Activated T-cell treated with anti-CD3 and anti-CD28 coated beads, Interleukin-2, amount 50 U/mL, for 24 hours (primary cell): Measurements from ENCODE around the gene EPB41L2.
"Not testable (repeated sequence)": the region's sequence is repeated elsewhere in the genome, so short reads cannot be mapped to it uniquely, and the experiment has no call there.

Source experiments
- DNase-seq: peaks from one replicate; pipeline ENCODE4 v3.0.0-alpha.2; 2020
- H3K27ac Mint-ChIP-seq: 2 replicates; pipeline ENCODE4 v1.8.0; 2020; ENCODE audit warnings: mild to moderate bottlenecking, mixed read lengths
- H3K27me3 Mint-ChIP-seq: 2 replicates; pipeline ENCODE4 v1.8.0; 2020; ENCODE audit warnings: mixed read lengths
- H3K36me3 Mint-ChIP-seq: 2 replicates; pipeline ENCODE4 v1.8.0; 2020; ENCODE audit warnings: low read depth, mixed read lengths
- H3K4me1 Mint-ChIP-seq: 2 replicates; pipeline ENCODE4 v1.8.0; 2020; ENCODE audit warnings: low read depth, mixed read lengths
- H3K4me3 Mint-ChIP-seq: 2 replicates; pipeline ENCODE4 v1.8.0; 2020; ENCODE audit warnings: mild to moderate bottlenecking, moderate library complexity, mixed read lengths
- H3K9me3 Mint-ChIP-seq: 2 replicates; pipeline ENCODE4 v1.8.0; 2020; ENCODE audit warnings: mixed read lengths

EPB41L2 gene

DNA sequence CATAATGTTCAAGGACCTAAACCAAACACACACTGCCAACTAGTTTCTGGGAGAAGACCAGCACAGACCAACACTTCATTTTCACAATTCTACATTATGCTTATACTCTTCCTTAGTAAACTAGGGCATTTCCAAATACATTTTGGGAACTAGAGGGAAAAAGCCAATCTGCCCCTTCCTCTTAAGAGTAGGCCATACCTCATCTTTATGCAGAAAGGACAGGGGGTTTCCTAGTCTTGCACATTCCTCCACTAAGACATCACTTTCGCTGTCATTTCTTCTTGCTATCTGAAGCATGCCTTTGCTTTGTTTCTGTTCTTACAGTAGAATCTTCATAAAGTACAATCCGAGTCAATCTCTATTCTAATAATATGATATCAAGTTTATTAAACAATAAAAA lies 130.1 kb downstream of the EPB41L2 start:
- no peak for DNase-seq
- H3K36me3 Mint-ChIP-seq: no peaks in the 10 kb centered on the region
- no peak overlapping the region for H3K27ac Mint-ChIP-seq
- no peaks in the 10 kb centered on the region for H3K27me3 Mint-ChIP-seq
- no peak overlapping the region for H3K4me3 Mint-ChIP-seq
- no peaks in the 10 kb centered on the region for H3K9me3 Mint-ChIP-seq
- H3K4me1 Mint-ChIP-seq: no peaks in the 10 kb centered on the region

DNA sequence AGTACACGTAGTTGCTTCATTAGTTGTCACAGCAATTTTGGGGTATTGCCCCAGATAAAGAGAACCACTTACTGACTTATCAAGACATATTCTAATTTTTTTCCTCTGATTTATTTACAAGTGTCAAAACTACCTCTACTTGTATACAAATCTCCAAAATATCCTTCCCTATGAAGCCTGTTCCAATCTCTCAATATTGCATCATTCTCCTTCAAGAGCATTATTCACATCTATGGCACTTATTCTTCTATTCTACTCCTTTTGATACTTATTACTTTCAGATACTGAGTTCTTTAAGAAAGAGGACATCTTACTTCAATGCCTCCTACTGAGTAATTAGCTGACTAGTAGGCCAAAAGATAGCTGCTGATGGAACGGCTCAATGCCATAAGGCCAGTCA lies 130.6 kb downstream of the EPB41L2 start:
- H3K4me3 Mint-ChIP-seq: no peak overlapping the region
- H3K36me3 Mint-ChIP-seq: no peaks in the 10 kb centered on the region

DNA sequence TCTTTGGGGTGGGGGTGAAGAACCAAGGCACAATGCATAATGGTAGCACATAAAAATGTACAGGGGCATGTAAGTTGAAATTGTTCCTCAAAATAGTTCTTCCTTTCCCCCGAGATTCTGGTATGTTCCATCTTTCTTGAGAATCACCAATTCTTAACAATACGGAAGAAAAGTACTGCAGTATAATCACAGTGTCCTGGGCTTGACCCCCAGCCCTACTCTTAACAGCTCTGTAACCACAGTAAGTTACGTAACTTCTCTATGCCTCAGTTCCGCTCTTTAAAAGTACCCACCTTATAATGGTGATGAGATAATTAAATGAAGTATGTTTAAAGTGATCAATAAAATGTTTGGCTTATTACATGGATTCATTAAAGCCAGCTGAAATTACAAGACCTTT lies 131.4 kb downstream of the EPB41L2 start:
- no peaks in the 10 kb centered on the region for H3K9me3 Mint-ChIP-seq
- no peaks in the 10 kb centered on the region for H3K4me1 Mint-ChIP-seq
- no peak overlapping the region for H3K27ac Mint-ChIP-seq
- DNase-seq: no peak
- H3K27me3 Mint-ChIP-seq: no peaks in the 10 kb centered on the region
- H3K36me3 Mint-ChIP-seq: no peaks in the 10 kb centered on the region
- H3K4me3 Mint-ChIP-seq: no peak overlapping the region

More for the DNA sequence above, 130.6 kb downstream of the EPB41L2 start:
- Mint-ChIP-seq H3K9me3 (no peaks in the 10 kb centered on the region), H3K4me1 (no peaks in the 10 kb centered on the region), H3K27me3 (no peaks in the 10 kb centered on the region), H3K27ac (no peak overlapping the region)
- no peak for DNase-seq

DNA sequence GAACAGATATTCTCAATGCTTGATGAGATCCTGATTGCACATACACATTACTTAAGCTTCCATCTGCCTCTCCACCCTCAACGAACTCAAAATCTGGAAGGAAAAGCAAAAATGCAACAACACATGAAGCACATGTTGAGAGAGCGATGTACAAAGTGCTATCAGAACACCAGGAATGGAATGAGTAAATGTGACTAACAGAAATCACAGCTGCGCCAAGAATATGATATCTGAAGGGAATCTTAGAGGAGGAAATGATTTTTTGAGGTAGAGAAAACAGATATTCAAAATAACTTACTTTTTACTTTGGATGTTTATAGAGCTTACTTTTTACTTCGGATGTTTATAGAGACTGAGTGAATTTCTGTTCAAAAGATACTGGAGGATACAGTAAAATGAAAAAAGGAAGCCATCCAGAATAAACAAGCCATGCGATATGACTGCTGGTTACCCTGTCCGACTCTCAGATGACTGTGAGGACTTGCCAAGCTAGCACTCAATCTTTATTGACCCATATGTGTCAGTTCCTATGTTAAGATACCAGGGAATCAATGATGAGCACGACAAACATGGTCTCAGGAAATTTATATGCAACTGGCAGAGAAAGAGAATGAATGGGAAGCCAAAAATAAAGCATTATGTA lies 133.9 kb downstream of the EPB41L2 start:
- Mint-ChIP-seq H3K27me3 (no peaks in the 10 kb centered on the region), H3K4me3 (no peak overlapping the region), H3K36me3 (no peaks in the 10 kb centered on the region), H3K4me1 (no peaks in the 10 kb centered on the region), H3K9me3 (no peaks in the 10 kb centered on the region), H3K27ac (no peak overlapping the region)
- no peak for DNase-seq

DNA sequence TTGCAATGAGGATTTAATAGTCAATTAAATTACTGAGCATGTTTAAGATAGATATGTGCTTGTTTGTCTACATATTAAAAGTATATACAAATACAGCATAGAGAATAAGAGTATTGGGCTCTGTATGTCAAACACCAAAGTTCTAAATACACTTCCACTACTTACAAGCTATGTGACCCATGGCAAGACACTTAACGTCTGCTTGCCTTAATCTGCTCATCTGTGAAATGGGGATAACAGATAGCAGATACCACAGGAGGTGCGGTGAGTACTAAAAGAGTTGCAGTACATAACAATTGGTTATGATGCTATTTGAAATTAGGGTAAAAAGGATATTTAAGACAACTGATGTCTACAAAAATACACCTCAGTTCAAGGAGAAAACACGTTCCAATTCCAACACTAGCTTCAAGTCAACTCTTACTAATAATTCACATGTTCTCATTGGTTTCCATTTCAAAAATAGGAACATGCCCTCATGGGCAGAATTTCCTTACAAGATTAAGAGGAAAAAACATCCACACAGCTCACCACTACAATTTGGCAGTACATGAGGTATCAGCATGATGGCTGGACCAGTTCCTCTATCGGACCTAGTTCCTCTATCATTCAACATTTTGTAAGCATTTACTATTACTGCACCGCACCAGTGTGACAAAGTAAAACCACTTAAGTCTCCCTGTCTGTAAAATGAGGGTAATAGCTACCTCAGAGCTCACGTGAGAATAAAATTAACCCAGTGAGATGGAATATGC lies 134.7 kb downstream of the EPB41L2 start:
- Mint-ChIP-seq H3K27me3 (no peaks in the 10 kb centered on the region), H3K27ac (no peak overlapping the region), H3K36me3 (no peaks in the 10 kb centered on the region), H3K4me3 (no peak overlapping the region), H3K4me1 (no peaks in the 10 kb centered on the region), H3K9me3 (no peaks in the 10 kb centered on the region)
- DNase-seq: no peak

DNA sequence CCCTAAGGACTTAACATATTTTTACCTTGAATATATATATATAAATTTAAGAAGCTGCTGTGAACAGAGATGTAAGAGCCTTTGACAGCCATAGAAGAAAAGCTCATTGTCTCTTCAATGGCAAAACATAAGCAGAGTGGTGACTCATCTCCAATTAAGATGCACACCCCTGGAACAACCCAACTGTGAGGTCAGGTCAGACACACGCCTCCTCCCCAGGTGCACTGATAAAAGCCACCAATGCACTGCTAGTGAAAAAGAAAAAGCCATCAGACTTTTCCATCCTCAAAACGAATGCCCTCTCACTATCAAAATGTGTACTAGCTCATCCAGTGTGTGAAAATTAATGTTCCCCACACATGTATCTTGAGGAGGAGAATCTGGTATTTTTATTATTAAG lies 135.7 kb downstream of the EPB41L2 start:
- Mint-ChIP-seq H3K27ac (no peak overlapping the region), H3K4me1 (no peaks in the 10 kb centered on the region)

DNA sequence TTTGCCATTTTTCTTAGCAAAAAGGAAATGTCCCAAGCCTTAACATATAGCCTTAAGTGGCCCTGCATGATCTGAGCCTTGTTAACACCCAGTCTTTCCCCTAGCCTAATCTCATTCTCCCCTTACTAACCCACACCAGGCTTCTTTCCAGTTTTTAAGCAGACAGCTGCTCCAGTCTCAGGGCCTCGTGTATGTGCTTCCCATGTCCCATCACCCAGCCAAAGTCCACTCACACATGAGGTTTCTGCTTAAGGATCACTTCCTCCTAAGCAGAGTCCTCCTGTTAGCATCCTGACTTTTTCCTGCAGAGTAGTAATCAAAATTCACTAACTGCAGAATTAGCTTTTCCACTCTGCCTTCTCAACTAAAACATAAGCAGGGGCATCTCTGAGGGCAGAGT lies 139.7 kb downstream of the EPB41L2 start:
- Mint-ChIP-seq H3K4me1 (no peaks in the 10 kb centered on the region), H3K9me3 (no peaks in the 10 kb centered on the region), H3K27ac (no peak overlapping the region), H3K4me3 (no peak overlapping the region), H3K36me3 (no peaks in the 10 kb centered on the region), H3K27me3 (no peaks in the 10 kb centered on the region)
- no peak for DNase-seq

More for the DNA sequence above, 135.7 kb downstream of the EPB41L2 start:
- Mint-ChIP-seq H3K9me3 (no peaks in the 10 kb centered on the region), H3K27me3 (no peaks in the 10 kb centered on the region), H3K36me3 (no peaks in the 10 kb centered on the region), H3K4me3 (no peak overlapping the region)
- DNase-seq: no peak

DNA sequence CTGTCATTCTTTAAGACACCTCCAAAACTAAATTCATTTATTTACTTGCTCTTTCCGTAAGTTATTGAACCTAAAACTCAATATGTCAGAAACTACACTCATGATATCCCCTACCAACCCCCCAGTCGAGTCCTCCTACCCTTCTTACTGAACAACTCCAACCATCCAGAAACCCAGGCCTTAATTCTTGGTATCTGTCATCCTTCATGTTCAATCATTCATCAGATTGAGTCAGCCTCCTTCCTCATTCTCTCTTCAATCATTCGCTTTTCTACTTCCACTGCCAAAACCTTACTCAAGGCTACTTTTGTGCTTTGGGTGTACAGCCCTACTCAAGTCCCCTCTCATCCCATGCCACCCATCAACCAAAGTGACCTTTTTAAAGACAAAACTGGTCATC lies 140.1 kb downstream of the EPB41L2 start:
- Mint-ChIP-seq H3K4me3 (no peak overlapping the region), H3K36me3 (no peaks in the 10 kb centered on the region), H3K9me3 (no peaks in the 10 kb centered on the region), H3K4me1 (no peaks in the 10 kb centered on the region), H3K27me3 (no peaks in the 10 kb centered on the region), H3K27ac (no peak overlapping the region)
- DNase-seq: no peak

DNA sequence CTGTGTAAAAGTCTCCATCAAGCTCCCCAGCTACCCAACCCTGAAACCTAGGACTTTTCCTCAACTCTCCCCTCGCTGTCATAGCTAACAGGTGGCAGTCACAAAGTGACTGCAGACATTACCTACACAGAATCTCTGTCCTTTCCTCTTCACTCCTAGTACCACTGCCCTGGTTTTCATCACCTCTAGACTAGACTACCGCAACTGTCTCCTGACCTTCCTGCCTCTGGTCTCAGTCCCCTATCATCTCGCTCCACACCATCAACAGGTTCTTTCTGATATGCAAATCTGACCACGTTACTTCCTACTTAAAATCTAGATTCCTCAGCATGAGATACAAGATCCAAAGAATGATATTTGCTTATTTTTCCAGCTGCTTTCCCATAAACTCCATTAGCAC lies 142.1 kb downstream of the EPB41L2 start:
- no peaks in the 10 kb centered on the region for H3K36me3 Mint-ChIP-seq
- H3K9me3 Mint-ChIP-seq: no peaks in the 10 kb centered on the region
- no peak for DNase-seq
- H3K27ac Mint-ChIP-seq: no peak overlapping the region
- no peak overlapping the region for H3K4me3 Mint-ChIP-seq
- H3K4me1 Mint-ChIP-seq: no peaks in the 10 kb centered on the region
- no peaks in the 10 kb centered on the region for H3K27me3 Mint-ChIP-seq

DNA sequence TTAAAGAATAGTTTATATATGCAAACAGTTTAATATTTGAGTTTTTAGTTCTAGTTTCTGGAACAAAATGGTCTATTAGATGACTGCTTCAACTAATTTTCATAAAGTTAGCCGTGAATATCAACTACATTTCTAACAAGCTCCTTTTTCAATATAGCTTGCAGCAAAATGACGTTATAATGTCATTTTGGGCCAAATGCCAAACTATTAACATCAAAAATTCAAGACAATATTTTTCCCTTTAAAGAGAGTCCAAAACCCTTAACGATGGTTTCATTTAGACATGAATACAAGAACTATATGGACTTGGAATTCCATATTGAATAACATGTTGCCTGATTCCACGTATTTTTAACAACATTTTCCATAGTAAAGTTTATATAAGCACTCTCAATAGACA lies 144.9 kb downstream of the EPB41L2 start:
- no peaks in the 10 kb centered on the region for H3K27me3 Mint-ChIP-seq
- no peak for DNase-seq
- H3K36me3 Mint-ChIP-seq: no peaks in the 10 kb centered on the region
- H3K27ac Mint-ChIP-seq: no peak overlapping the region
- peaks cover 2% of the 10 kb centered on the region for H3K4me1 Mint-ChIP-seq
- no peaks in the 10 kb centered on the region for H3K9me3 Mint-ChIP-seq
- H3K4me3 Mint-ChIP-seq: no peak overlapping the region

DNA sequence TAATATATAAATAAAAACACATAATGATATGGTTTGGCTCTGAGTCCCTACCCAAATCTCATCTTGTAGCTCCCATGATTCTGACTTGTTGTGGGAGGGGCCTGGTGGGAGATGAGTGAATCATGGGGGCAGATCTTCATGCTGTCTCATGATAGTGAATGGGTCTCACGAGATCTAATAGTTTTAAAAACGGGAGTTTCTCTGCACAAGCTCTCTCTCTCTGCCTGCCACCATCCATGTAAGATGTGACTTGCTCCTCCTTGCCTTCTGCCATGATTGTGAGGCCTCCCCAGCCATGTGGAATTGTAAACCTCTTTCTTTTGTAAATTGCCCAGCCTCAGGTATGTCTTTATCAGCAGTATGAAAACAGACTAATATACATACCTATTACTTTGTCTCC lies 147.4 kb downstream of the EPB41L2 start:
- H3K36me3 Mint-ChIP-seq, H3K27ac Mint-ChIP-seq, H3K4me3 Mint-ChIP-seq, DNase-seq, H3K27me3 Mint-ChIP-seq, H3K9me3 Mint-ChIP-seq: not testable (repeated sequence)
- H3K4me1 Mint-ChIP-seq: peaks cover 10% of the 10 kb centered on the region

DNA sequence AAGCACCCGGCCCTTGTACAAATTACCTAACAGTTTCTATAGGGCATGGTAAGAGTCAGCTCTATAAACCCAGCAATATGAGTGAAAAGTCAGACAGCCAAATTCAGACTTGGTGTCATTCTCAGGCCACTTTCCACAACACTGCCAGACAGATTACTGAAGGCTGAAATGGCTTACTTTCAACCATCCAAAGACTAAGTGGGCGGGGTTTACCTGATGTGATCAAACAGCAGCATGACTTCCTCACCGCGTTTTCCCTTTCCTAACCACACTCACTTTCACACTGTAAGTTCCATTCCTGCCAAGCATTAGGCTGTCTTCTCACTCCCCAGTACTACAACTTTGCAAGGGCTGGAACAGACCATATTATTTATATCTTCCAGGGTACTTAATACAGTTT lies 149.9 kb downstream of the EPB41L2 start:
- DNase-seq: no peak
- H3K36me3 Mint-ChIP-seq: no peaks in the 10 kb centered on the region
- no peaks in the 10 kb centered on the region for H3K9me3 Mint-ChIP-seq
- H3K4me1 Mint-ChIP-seq: peaks cover 12% of the 10 kb centered on the region
- no peak overlapping the region for H3K27ac Mint-ChIP-seq
- H3K4me3 Mint-ChIP-seq: no peak overlapping the region
- H3K27me3 Mint-ChIP-seq: no peaks in the 10 kb centered on the region

DNA sequence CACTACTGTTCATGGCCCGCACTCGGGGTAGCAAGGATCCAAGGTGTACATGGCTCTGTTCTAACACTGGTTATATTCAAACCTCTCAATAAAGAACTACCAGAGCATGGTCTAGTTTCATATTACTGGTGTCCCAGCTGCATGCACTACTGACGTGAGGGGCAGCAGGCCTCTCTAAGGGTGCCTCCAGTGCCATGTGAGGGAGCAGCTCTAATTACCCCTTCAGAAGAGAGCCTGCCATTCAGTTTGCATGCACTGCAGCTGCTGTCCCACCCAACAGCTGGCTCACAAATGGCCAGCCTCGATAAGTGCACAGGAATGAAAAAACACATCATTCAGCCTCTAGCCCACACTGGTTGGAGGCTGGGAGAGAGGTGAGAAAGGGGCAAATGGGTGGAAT lies 150.6 kb downstream of the EPB41L2 start:
- Mint-ChIP-seq H3K4me3 (no peak overlapping the region), H3K4me1 (peaks cover 13% of the 10 kb centered on the region), H3K36me3 (no peaks in the 10 kb centered on the region), H3K27ac (no peak overlapping the region), H3K9me3 (no peaks in the 10 kb centered on the region), H3K27me3 (no peaks in the 10 kb centered on the region)
- no peak for DNase-seq

DNA sequence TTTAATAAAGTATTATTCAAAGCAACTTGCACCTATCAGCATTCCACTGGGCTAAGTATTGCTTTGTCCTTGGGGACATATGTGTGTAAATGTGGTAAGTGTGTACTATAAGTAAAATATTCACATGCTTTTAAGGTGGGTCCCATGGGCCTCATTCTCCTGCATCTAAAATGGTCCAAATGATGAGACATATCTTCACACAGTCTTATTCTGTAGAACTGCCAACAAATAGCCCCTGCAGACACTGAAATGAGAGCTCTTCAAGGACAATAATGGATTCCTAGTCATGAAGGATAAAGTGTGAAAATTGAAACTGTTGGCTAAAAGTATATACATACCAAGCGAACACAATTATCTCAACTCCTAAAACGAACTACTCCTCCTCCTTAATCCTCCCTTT lies 154.1 kb downstream of the EPB41L2 start:
- H3K4me1 Mint-ChIP-seq: peaks cover 13% of the 10 kb centered on the region
- no peak for DNase-seq
- no peaks in the 10 kb centered on the region for H3K36me3 Mint-ChIP-seq
- H3K4me3 Mint-ChIP-seq: no peak overlapping the region
- no peaks in the 10 kb centered on the region for H3K9me3 Mint-ChIP-seq
- H3K27me3 Mint-ChIP-seq: no peaks in the 10 kb centered on the region
- H3K27ac Mint-ChIP-seq: no peak overlapping the region

DNA sequence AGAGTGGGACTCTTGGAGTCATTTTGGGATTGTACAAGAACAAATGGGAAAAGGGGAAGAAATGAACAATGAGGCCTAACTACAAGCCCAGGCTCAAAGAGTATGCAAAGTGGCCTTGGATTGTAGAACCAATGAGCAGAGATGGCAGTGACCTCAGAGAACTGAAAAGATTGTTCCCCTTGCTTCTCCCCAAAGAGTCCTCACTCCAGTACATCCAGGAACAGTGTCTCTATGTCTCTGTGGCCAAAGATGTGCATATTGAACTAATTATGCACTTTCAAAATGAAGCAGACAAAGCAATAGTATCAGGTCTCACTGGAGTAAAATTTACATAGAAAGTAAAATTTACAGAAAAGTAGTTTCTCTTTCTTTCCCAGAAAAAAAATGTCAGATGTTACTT lies 154.9 kb downstream of the EPB41L2 start:
- Mint-ChIP-seq H3K4me3 (no peak overlapping the region), H3K27me3 (no peaks in the 10 kb centered on the region), H3K27ac (no peak overlapping the region), H3K9me3 (no peaks in the 10 kb centered on the region), H3K4me1 (peaks cover 11% of the 10 kb centered on the region), H3K36me3 (no peaks in the 10 kb centered on the region)
- DNase-seq: no peak
